ELR (cell line): ENCODE data around the gene KRTAP4-4.
A peak's percentile ranks its signal among the peaks of the same experiment; 100 is the strongest.
"Not testable (repeated sequence)": the region's sequence is repeated elsewhere in the genome, so short reads cannot be mapped to it uniquely, and the experiment has no call there.

Source experiments
- DNase-seq: peaks from one replicate; pipeline ENCODE4 v3.0.0-alpha.2; 2015; ENCODE audit warnings: low read depth

Gene KRTAP4-4

DNA sequence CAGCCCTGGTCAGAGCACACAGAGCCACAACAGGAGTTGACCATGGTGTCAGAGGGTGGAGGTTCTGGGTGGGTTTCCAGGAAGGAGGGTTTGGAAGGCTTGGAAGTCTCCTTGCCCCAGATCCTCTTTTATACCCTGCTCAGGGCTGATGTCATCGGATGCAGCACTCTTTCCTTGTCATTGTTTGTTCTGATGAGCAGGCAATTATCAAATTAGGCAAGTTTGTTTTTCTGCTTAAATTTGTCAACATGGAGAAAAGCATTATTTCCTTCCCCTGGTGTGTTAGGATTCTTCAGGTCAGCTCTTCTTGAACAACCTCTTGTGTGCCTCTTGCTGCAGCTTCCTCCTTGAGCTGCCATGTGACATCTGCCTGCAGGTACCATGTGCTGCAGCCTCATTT lies at the start of gene KRTAP4-4:
TSS of gene KRTAP4-4 (minus strand) at position 101 of the 400 bp plus-strand sequence. CDS start at position 44, 57 bp downstream.
- no peak for DNase-seq

DNA sequence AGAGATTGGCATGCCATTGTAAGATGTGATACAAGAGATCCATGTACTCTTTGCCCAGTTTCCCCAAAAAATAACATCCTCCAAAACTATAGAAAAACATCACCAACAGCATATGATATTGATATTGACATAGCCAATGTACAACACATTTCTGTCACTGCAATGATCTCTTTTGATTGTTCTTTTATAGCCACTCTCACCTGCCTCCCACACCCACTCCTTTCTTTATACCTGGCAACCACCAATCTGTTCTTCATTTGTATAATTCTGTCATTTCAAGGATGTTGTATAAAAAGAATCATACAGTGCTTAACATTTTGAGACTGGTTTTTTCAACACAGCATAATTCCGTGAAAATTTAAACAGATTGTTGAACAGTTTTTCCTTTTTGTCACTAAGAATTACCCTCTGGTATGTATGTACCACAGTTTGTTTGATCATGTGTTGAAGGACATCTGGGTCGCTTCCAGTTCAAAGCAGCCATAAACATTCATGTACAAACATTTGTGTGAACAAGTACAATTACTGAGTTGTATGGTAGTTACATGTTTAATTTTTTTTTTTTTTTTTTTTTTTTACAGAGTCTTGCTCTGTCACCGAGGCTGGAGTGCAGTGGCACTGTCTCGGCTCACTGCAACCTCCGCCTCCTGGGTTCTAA lies 39.0 kb upstream of the KRTAP4-4 start:
- DNase-seq, result no peak

DNA sequence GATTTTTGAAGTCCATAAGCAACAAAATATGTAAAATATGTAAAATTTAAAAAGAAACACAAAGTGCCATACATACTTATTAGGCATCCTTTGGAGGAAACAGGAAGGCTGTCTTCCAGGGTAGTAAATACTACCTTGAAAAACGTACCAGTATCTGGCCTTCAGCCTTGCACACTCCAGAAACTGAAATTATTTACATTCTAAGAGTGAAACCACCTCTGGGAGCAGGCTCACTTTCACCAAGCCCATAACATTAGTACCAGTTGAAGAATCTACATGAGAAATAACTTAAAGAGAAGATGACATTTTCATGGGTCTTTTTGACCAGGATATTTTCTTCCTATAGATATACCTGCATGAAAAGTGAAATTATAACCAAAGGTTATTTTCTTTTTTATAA lies 35.5 kb upstream of the KRTAP4-4 start:
- DNase-seq, result no peak

DNA sequence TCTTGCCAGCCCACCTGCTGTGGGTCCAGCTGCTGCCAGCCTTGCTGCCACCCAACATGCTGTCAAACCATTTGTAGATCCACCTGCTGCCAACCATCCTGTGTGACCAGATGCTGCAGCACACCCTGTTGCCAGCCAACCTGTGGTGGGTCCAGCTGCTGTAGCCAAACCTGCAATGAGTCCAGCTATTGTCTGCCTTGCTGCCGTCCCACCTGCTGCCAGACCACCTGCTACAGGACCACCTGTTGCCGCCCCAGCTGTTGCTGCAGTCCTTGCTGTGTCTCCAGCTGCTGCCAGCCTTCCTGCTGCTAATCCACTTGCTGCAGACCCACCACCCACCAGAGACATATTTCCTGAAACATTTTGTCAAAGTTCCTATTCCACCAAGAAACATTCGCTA lies 29.8 kb upstream of the KRTAP4-4 start:
- DNase-seq, result no peak

DNA sequence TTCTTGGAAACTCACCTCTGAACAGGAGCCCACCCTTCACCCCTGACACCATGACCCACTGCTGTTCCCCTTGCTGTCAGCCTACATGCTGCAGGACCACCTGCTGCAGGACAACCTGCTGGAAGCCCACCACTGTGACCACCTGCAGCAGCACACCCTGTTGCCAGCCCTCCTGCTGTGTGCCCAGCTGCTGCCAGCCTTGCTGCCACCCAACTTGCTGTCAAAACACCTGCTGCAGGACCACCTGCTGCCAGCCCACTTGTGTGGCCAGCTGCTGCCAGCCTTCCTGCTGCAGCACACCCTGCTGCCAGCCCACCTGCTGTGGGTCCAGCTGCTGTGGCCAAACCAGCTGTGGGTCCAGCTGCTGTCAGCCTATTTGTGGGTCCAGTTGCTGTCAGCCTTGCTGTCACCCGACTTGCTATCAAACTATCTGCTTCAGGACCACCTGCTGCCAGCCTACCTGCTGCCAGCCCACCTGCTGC lies 29.3 kb upstream of the KRTAP4-4 start, which contains the start of gene KRTAP9-1:
TSS of gene KRTAP9-1 (plus strand) at position 51 of the 482 bp plus-strand sequence. CDS start at position 51, 0 bp downstream.
- DNase-seq, result not testable (repeated sequence)

DNA sequence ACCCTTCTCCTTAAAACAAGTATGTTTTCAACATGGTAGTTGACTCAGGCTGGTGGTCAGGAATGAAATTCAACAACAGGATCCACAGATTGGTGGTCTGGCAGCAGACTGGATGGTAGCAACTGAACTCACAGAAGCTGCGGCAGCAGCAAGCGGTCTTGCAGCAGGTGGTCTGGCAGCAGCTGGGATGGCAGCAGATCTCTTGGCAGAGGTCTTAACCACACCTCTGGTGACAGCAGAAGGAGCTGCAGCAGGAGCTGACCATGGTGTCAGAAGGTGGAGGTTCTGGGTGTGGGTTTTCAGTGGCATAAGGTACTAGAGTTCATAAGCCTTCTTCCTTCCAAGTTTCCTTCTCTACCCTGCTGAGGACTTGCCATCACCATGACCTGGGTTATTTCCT lies 26.3 kb upstream of the KRTAP4-4 start:
- DNase-seq, result no peak

DNA sequence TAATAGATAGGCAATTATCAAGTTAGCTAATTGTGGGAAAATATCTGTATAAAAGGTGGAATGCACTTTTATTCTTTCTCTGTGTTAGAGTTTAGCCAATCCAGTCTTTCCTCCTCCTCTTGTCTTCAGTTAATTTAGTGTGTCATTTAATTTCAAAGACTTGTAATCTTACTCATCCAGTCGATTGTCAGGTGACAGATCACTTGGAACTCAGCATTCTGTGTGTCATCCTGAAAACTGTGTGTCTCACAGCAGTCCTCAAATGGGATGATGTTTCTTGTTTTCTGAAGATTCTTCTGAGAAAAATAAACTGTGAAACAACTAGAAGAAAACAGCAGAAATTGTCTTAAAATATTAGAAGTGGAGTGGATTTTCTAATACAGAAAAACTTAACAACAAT lies 24.5 kb upstream of the KRTAP4-4 start:
- peak; percentile 3 for DNase-seq

DNA sequence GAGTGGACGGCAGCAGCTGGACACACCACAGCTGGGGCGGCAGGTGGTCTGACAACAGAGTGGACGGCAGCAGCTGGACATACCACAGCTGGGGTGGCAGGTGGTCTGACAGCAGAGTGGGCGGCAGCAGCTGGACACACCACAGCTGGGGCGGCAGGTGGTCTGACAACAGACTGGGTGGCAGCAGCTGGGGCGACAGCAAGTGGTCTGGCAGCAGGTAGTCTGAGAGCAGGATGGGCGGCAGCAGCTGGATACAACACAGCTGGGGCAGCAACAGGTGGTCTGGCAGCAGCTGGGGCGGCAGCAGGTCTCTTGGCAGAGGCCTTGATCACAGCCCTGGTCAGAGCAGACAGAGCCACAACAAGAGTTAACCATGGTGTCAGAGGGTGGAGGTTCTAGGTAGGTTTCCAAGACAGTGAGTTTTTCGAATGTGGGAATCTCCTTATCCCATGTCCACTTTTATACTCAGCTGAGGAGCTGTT lies 24.0 kb upstream of the KRTAP4-4 start, which contains the start of gene KRTAP4-1:
TSS of gene KRTAP4-1 (minus strand) at position 432 of the 482 bp plus-strand sequence. CDS start at position 375, 57 bp downstream.
- DNase-seq, result no peak

DNA sequence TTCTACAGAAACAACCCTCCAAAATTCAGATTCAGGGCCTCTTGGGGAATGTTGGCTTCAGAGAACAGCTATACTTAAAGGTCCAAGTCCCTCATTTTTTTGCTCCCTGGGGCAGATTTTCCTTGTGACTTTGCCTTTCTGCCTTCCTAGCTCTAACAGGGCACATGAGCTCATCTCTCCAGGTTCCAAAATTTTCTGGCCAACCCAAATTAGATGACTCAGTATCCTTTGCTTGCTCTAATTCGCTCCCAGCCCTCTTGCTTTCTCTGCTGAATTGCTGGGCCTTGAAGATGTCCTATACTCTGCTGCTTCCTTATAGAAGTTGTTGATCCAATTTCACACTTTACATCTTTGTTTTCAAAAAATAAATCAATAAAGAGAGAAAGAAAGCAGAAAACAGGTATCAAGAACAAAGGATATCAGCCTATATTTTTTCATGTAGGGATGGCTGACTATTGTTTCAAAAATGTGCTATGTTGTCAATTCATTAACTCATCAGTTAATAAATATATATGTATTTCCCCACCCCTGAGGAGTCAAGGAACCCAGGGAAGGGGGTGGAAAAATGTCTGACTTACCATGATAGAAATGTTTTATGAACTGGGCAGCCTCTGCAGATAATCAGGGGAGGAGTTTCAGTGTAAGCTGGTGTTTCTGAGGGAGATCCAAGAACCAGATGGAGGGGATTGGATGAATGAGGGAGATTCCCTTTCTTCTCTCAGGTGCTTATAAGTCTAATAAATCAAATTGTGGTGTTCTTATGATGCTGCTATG lies 18.5 kb upstream of the KRTAP4-4 start:
- DNase-seq, result peak; percentile 36

DNA sequence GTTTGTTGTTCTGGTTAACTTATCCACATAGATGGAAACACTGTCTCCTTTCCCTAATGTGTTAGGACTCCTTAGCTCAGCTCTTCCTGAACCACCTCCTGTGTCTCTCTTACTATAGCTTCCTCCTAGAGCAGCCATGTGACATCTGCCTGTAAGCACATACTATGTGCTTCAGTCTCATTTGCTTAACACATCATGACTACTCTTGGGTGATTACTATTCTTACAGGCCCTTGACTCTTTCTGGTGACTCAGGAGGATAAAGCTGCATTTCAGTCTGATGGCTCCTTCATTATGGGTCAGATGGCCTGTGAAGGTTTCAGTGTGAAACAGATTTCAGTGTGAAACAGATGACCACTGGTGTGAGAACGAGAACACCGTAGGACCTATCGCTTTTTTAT lies 17.8 kb upstream of the KRTAP4-4 start:
- DNase-seq, result peak; percentile 86

DNA sequence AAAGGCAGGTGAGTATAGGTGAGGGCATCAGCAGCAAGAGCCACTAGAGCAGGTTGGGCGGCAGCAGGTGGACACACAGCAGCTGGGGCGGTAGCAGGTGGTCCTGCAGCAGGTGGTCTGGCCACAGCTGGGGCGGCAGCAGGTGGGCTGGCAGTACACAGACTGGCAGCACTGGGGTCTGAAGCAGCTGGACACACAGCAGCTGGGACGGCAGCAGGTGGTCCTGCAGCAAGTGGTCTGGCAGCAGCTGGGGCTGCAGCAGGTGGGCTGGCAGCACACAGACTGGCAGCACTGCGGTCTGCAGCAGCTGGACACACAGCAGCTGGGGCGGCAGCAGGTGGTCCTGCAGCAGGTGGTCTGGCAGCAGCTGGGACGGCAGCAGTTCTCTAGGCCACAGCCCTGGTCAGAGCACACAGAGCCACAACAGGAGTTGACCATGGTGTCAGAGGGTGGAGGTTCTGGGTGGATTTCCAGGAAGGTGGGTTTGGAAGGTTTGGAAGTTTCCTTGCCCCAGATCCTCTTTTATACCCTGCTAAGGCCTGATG lies 17.3 kb upstream of the KRTAP4-4 start, which contains the start of gene KRTAP4-2:
TSS of gene KRTAP4-2 (minus strand) at position 495 of the 545 bp plus-strand sequence. CDS start at position 438, 57 bp downstream.
- no peak for DNase-seq

DNA sequence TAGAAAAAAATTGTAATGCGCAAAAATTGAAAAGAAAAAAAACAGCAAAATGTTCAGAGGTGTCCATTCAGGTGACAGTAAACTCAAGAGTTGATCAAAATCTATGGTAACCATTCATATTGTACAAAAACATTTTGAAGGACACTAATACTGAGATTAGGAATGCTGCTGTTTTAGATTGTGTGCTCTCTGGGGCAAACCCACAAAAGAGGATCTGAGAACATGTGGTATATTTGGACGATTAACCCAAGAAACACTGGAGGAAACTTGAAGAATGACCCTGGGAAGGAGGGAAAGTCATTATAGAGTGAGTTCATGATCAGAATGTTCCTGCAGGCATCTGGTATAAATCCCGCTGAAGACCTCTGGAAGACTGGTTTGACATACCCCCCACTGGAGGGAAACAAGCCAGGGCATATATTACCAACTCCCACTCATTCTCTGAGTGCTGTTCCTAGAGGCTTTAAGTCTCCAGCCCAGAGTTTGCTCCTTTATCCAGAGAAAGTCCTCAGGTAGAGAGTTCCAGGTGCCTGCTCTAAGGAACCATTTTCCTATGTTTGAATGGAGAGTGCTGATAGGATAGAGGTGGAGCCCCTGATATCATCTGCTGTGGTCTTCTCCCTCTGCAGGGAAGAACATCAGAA lies 16.3 kb upstream of the KRTAP4-4 start:
- DNase-seq, result no peak

DNA sequence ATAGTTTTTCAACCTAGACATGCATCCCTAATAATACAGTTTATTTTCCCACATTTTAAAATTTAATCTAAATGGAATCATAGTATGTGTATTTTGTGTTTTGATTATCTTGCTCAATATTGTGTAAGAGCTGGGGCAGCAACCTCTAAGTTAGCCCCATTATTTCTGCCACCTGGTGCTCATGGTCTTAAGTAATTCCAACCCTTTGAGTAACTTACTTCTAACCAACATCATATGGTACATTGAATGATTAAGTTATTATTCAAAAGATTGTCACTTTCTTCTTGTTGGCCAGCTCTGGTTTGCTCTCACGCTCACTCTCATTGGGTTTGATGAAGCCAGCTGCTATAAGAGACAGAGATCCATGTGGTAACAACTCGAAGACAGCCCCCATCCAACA lies 11.3 kb upstream of the KRTAP4-4 start:
- DNase-seq, result no peak

DNA sequence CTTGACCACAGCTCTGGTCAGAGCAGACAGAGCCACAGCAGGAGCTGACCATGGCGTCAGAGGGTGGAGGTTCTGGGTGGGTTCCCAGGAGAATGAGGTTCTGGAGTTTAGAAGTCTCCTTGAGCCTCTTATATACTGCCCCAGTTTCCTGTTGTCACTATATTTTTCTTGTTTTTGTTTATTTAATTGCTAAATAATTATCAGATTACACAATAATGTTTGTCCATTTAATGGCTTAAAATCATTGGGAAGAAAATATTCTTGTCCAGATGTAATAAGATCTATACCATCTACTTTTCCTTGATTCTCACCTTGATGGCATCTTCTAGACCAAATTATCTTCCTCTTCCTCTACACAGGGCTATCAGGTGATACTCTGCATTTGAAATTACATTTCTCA lies 7.6 kb upstream of the KRTAP4-4 start, which contains the start of gene KRTAP4-3:
TSS of gene KRTAP4-3 (minus strand) at position 101 of the 400 bp plus-strand sequence. CDS start at position 52, 49 bp downstream.
- DNase-seq, result no peak

DNA sequence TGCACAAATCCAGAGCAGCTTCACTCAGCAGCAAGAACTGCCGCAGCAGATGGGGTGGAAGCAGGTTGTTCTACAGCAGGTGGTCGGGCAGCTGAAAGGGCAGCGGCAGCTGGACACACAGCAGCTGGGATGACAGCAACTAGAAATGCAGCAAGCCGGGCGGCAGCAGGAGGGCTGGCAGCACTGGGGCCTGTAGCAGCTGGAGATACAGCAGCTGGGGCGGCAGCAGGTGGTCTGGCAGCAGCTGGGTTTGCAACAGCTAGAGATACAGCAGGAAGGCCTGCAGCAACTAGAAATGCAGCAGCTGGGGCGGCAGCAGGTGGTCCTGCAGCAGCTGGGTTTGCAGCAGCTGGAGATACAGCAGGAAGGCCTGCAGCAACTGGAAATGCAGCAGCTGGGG lies 7.0 kb upstream of the KRTAP4-4 start:
- DNase-seq, result no peak

DNA sequence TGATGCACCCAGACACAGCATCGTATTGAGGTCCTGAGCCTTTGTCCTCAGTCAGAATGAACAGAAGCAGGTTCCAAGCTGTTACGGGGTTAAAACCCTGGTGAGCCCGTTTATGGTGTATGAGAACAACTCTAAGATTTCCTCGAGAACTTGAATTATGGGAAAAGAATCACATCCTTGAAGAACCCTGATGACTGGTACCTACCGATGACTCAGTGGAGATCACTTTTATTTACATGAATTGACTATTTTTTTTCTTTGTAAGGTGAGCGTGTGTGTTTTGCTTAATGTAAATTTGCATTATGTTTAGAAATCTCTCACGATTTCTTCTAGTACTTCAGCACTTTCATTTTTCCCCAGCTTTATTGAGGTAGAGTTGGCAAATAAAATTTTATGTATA lies 3.3 kb upstream of the KRTAP4-4 start:
- DNase-seq, result peak; percentile 82

DNA sequence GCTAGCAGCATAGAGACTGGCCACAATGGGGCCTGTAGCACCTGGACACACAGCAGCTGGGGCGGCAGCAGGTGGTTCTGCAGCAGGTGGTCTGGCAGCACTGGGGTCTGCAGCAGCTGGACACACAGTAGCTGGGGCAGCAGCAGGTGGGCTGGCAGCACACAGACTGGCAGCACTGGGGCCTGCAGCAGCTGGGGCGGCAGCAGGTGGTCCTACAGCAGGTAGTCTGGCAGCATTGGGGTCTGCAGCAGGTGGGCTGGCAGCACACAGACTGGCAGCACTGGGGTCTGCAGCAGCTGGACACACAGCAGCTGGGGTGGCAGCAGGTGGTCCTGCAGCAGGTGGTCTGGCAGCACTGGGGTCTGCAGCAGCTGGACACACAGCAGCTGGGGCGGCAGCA lies 358 bp downstream of the KRTAP4-4 start:
- not testable (repeated sequence) for DNase-seq

DNA sequence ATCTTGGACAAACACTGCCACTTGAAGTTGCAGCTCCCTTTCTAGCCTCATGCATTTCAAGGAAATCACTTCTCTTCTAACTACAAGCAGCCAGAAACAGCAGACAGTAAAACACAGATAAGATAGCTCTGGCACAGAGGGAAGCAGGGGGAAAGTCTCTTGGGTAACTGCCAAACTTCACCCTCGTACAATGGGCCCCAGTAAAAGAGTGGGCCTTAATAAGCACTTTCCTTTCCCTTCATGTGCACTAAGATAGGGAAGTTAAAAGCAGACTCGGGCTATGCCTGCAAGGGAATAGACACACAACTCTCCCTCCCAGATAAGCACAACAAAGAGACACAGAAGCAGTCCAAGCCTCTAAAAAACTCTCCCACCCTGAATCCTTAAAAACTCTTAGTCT lies 6.7 kb downstream of the KRTAP4-4 start:
- DNase-seq, result no peak

DNA sequence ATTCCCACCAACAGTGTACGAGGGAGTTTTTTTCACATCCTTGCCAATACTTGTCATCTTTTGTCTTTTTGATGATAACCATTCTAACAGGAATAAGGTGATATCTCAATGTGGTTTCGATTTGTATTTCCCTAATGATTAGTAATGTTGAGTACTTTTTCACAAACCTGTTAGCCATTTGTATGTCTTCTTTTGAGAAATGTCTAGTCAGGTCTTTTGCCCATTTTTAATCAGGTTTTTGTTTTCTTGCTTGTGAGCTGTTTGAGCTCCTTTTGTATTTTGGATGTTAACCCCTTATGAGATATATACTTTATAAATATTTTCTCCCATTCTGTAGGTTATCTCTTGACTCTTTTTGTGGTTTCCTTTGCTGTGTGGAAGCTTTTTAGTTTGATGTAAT lies 9.0 kb downstream of the KRTAP4-4 start:
- DNase-seq, result no peak

DNA sequence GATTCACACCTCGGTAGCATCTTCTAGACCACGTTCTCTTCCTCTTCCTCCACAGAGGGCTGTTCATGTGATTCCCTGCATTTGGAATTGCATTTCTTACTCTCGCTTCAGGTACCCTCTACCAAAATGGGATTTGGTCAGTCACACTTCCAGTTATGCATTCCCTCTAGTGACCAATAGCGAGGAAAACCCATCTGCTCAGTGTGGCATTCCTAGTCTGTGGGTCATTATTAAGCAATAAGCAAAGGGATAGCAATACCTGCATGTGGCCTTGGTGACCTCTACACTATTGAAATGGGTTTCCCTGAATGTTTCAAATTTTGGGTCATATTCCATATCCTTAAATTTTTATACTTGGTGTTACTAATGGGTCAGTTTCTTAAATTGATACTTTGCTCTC lies 10.5 kb downstream of the KRTAP4-4 start:
- no peak for DNase-seq

DNA sequence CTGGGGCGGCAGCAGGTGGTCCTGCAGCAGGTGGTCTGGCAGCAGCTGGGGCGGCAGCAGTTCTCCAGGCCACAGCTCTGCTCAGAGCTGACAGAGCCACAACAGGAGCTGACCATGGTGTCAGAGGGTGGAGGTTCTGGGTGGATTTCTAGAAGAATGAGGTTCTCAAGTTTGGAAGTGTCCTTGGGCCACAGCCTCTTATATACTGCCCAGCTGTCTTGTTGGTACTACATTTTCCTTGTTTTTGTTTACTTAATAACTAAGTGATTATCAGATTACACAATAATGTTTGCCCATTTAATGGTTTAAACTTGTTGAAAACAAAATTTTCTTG lies 10.9 kb downstream of the KRTAP4-4 start, which contains the start of gene KRTAP4-5:
TSS of gene KRTAP4-5 (minus strand) at position 174 of the 334 bp plus-strand sequence. CDS start at position 116, 58 bp downstream.
- DNase-seq, result no peak
